NCI-H2171 treated with DMSO at 0.1 percent for 48 hours (cell line): Measurements from ENCODE around the gene SH3RF3.

Experiments used
- DNase-seq: peaks from one replicate; lab custom pipeline; 2025; lab: John Stamatoyannopoulos, UW

Gene SH3RF3

DNA sequence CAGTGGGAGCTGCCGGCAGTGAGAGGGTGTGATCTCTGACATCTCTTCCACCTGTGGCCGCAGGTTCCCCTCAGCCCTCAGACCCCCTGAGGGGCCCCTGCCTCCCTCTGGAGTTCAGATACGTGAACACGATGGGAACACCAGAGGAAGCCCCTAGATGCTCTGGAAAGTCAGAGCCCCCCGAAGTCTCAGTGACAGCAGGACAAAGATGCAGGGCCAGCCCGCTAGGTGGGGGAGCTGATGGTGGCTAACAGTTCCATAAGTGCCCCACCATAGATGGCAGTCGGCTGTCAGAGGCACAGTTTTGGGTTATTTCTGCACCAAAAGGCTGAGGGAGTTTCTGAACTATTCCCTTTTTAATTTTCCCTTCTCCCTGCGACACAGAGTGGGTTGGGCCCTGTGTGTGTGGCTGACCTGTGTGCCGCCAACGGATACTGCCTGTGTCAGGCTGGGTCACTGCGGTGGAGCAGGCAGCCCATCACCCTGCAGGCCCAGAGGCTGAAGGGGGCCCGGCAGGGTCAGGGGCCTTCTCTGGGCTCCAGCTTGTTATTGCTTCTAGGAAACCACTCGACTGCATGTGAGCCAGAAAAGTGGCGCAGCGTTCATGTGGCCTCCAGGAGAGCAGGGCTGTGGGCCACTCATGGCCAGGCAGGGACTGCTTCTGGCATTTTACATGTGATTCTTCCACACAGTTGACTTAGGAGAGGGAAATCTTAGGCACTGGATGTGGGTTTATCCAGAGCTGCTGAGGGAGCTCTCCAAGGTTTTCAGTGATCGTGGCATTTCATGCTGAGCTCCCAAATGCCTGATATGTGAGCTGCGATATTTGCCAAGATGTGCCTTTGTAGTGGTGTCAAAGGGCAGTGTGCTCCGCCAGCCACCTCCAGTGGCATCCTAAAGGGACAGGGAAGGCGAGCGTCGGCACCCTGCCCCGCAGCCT lies 225.1 kb downstream of the SH3RF3 start:
- no peak for DNase-seq

DNA sequence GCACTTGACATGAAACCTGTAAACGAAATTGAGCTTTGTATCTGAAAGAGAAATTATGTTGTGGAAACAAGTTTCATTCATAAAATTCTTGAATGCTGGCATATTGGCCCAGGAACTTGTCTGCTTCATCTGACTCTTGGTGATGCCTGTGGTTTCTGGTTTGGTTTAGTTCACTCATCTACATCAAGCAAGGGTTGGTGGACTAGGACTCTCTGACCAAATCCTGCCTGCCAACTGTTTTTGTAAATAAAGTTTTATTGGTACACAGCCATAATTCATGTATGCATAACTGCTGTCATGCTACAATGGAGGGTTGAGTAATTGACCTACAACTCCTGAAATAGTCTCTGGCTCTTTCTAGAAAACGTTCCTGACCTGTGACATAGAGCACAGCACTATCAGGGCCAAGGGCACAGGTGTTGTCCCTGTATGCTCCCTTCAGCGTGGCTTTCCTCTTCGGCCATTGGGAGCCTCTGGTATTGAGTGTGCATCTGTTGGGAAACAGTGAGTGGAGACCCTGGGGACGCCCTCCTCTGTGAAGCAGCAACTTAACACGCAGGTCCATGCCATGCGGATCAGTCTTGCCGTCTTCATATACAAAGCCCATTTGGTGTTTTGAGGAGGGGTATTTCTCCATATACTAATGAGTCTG lies 226.3 kb downstream of the SH3RF3 start:
- no peak for DNase-seq

DNA sequence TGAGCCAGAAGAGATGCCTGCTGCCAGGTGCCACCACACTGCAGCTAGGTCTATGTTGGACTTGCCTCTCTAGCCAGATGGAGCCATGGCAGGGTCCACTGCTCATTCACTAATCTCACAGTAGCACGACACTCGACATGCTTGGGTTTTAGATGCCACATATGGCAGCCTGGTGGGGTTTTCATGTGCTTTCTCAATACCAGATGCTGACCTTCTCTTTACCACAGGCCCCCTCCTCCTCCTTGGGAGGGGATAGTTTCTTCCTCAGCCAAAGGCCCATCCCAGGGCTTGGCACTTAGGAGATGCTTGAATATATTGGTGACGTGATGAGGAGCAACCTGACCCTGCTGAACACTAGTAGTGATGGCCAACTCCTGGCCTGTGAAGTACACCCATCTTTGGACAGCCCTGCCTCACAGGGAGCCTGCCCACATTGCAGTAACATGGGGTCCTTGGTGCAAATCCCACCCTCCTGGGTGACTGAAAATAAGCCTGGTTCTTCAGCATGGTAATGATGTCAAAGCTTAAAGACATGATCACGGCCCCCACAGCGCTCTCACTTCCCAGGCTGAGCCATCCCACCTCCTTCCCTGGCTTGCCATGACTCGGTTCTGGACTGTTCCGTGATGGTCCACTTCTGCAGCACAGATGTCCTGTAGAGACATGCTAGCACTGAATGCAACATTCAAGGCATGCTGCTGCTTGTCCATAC lies 227.5 kb downstream of the SH3RF3 start:
- DNase-seq = peak; percentile 47

DNA sequence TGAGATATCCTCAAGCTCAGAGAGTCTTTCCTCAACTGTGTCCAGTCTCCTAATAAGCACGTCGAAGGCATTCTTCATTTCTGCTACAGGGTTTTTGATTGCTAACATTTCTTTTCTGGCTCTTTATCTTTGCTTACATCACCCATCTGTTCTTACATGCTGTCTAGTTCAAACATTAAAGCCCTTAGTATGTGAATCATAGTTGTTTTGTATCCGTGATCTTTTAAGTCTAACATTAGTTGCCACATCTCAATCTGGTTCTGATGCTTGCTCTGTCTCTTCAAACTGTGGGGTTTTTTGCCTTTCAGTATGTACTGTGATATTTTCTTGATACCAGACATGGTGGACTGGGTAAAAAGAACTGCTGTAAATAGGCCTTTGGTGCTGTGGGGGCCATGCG lies 235.2 kb downstream of the SH3RF3 start:
- DNase-seq = peak; percentile 20

DNA sequence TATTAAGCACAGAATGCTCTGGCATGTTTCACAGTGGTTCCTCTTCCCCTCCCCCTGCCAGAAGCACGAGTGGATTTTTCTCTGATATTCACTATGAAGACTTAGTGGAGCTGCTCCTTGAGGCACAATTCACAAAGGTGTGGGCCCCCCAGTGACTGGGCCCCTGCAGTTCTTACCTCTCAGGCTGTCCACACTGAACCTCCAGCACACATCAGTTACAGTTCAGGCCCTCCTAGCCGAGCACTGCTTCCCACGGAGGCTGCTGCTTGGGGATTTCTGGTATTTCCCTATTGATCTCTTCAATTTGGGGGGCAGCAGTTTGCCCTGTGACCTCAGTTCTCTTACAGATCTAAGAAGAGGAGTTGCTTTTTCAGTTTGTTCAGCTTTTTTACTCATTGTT lies 236.1 kb downstream of the SH3RF3 start:
- DNase-seq = no peak

DNA sequence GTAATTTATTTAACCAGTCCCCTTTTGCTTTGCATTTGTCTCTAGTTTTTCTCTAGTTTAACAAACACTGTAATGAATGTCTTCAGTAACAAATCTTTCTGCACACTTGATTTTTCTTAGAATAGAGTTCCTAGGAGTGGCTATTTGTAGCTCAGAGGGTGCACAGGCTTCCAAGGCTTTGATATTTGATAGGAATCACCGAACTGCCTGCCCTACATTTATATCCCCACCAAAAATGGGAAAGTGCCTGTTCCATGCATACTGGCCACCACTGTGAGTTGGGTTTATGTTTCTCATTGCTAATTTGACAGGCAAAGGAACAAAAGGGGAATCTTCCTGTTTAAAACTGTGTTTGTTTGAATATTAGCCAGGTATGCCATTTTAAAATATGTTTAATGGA lies 238.7 kb downstream of the SH3RF3 start:
- DNase-seq = no peak

DNA sequence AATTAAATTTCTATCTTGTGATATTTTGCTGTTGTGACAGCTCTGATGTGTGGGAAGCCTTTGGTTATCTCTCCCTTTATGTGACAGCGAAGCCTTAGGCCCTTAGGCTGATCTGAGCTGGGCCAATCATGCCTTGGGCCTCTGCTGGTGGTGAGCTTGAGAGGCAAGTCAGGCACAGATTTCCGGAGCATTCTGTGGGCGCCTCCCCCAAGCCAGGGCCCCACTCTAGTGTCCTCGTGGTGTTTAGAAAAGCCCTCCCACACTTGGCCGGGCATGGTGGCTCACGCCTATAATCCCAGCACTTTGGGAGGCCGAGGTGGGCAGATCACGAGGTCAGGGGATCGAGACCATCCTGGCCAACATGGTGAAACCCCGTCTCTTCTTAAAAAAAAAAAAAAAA lies 239.8 kb downstream of the SH3RF3 start:
- no peak for DNase-seq

DNA sequence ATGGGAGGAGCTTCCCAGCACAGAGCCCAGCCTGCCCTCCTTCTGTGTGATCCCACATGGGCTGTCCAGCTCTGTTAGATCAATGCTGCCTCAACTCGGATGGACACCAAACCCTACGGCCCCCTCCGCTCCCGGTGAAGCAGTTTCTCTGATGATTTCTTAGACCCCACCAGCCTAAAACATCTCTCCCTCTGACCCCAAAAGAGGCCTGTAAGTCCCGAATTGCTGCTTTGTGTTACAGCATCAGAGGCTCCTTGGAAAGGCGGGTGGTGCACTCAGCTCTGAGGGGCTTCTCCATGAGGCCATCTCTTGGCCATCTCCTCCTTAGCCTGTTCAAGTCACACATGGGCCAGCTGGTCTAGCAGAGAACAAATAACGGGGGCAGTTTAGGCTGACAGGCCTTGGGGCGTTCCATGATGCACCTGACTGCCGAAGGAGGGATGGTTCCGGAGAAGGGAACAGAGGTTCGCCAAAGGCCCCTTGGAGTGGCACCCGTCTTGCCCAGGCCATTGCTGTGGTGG lies 240.7 kb downstream of the SH3RF3 start:
- no peak for DNase-seq

DNA sequence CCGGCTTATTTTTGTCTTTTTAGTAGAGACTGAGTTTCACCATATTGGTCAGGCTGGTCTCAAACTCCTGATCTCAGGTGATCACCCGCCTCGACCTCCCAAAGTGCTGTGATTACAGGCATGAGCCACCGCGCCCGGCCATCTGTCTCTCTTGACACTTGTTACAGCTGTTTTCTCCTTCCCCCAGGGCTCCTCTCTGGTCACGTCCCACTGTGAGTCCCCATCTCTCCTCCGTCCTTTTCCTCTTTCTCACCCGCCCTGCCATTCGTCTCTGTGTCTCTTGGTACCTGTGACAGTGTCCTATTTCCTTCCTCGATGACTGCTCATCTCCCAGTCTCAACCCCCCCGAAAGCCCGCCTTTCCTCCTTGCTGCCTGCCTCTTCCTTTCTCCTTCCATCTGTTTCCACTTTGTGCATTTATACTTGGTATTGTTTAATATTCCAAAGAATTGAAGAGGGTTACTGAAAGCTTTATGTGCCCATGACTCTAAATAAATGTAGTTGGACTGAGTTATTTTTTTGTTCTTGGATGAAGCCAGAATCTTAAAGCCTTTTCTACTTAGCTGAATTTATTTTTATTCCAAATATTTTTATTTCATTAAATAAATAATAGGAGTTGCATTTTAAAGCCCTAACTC lies 241.5 kb downstream of the SH3RF3 start:
- DNase-seq = peak; percentile 38

DNA sequence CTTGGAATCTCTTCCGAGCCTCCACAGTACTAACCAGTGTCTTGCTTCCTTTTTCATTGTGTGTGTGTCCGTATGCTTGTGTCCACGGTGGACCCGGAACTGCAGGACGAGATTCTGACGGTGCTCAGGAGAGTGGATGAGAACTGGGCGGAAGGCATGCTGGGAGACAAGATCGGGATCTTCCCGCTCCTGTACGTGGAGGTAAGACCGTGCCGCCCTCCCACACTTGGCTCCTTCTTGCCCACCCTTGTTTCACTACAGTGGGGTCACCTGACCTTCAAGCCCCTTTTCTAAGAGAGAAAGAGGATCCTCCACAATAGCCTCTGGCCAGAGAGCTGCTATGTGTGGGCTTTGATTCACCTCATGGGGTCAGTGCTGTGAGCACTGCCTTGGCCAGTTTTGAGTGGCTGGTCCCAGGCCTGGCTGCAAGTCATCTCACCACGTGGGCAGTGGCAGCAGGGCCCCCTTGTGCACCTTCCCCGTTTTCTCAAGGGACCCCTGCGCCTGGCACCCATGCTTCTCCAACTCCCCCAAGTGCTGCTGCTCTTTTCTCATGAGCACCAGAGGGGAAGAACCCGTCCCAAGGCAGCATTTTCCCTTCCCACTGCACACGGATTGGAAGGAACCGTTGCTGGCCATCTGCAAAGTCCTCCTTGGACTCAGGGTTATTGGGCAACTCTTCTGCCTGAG lies 242.6 kb downstream of the SH3RF3 start:
- DNase-seq = no peak

DNA sequence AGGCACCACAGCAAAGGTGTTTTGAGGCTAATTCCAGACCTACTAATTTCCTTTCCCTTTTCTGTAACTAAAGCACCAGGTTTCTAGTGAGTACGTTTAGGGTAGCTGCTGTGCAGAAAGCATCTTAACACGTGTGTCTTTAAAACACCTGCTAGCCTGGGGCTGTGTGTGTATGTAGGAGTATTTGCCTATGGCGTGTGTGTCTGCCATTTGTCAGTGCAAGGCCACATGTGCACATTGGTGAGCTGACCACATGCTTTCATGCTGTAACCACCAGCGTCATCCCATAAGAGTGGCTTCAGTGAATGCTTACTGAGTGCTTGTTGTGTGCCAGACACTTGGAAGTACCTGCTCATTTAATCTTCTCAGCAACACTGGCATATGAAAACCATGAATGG lies 243.2 kb downstream of the SH3RF3 start:
- no peak for DNase-seq

DNA sequence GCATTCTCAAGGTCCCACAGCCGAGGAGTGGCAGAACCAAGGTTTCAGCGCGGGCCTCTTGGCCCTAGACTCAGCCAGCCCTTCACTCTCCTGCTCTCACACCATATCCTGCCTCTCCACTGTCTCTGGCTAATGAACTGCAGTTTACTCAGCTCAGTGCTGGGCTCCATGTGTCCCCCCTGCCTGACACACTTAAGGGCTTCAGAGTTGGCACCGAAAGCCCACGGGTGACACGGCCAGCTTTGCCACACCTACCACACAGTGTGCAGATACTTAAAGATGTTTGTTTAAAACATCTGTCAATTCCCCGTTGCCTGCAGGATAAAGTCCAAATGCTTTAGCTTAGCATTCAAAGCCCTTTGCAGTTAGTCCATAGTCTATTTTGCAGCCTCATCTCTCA lies 243.6 kb downstream of the SH3RF3 start:
- no peak for DNase-seq

DNA sequence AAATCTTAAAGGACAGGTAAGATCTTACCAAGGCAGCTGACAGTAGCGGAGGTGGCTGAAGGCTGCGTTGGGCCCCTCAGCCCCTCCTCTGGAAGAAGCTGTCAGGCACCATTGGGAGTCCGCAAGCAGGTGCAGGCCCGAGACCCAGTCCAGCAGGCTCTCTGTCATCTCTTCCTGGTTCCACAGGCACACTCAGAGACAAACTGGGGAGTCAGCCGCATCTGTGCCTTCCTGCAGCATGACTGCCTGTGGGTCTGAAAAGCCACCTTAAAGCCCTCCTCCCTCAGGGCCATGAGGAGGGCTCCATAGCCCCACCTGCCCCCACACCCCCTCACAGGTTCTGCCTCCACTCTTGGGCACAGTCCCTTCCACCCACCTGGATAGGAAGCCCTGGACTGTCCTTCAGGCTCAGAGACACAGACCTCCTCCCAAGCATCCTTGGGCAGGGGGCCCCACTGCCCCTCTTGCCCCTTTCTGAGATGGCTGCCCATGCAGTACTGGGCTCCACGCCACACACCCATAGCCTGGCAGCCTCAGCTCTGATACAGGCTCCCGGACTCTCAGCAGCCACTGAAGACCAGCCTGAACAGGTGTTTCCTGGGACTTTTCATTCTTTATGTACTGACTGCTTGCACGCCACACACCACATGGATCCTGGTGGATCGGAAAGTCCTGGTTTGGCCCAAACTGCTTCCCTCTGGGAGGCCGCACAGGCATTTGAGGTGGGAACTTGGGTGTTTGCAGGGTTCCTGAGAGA lies 245.0 kb downstream of the SH3RF3 start:
- no peak for DNase-seq

DNA sequence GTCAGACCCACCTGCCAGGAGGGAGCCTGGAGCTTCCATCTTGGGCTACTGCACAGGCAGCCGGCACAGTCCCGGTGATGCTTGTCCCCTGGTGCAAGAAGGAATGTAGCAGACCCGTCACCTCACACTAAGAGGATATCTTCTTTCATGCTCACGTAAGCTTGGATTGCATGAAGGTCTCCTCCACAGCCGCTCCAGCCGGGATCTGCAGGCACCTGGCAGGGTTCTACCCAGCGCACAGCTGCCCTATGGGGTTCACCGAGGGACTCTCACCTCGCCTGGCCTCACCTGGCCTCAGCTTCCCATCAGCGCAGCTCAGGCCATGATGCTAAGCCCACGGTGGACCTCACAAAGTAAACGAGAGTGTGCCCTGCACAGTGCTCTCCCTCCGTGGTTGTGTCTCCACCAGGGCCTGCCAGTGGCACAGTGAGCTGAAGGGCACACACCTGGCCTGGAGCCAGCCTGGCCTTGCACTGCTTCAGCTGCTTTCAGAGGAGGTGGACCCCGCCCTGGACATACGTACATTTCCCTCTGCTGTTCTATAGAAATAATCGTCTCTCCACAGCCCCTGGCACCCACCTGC lies 245.6 kb downstream of the SH3RF3 start:
- DNase-seq = no peak

DNA sequence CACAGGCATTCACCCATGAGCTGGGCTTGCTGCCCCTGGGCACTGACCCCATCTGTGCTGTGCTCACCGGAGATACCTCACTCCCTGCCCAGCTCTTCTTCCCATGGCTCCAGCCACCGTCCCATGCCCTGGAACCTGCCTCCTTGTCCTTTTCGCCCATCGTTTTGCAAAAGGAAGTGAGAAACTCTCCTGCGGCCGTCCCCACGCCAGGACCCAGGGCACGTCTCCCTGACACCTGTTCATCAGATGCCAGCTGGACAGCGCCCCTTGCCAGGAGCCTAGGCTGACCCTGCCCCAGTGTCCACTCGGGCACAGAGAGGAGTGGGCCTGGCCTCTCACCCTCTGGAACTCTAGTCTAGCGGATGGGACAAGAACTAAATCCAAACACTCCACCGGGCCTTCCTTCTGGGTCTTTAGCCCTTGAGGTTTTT lies 246.1 kb downstream of the SH3RF3 start:
- DNase-seq = no peak

DNA sequence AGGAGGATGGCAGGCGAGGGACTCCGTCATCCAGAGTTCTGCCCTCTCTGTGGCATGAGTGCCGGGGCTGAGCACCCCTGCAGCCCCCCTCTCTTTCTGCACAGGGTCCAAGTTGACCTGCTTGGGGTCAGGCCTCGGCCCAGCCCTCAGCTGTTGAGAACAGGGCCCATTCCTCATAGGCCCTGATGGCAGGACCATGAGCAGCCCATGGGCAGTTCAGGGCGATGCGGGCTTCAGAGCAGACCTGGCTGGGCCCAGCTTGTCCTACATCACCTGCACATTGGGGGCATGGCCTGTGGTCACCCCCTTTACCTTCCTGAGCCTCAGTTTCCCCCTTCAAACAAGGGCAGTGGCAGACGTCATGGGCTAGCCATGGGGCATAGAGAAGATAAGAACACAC lies 246.7 kb downstream of the SH3RF3 start:
- no peak for DNase-seq

DNA sequence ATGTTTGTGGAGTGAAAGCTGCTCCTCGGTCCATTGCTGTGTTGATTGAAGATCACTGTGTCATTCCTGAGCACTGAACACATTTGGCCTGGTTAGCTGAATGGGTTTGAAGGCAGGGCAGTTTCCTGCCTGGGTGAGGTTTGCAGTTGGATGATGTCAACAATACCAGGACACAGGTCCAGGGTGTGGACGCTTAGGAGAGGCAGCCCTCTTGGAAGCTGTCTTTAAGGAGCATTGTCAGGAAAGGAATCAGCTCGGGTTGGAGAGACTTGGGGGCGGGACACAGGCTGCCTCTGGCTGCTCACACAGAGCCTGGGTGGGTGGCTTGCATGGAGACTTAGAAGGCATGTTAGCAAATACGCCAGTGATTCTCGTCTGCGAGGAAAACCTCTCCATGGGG lies 247.1 kb downstream of the SH3RF3 start:
- DNase-seq = no peak

DNA sequence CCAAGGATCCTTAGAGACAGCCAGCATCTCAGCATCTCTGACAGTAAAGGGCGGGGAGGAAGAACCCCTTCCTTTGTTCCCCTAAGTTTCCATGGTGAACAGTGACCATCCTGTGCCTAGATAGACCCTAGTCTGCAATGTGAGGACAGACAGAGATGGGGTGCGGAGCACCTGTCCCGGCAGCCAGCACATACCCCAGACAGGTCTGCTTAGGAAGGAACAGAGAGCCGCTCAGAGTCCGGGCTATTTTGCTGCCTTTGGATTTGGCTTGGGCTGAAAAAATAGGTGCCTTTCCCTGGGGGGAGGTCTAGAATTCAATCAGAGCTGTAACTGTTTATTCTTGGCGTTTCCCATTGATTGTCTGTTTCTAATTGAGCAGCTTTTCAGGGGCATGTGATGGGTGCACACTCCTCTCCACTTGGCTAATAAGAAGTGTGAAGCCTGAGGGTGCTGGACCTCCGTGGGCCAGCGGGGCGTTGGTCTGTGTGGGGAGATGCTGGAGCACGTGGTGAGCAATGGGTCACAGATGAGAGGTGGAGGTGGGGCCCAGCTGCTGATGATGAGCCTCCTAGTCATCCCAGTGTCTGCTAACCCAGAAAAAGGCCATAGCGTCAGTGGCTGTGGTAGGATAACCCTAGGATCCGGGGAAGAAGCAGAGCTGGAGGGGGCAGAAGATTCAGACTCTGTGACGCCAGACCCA lies 247.9 kb downstream of the SH3RF3 start:
- DNase-seq = no peak

DNA sequence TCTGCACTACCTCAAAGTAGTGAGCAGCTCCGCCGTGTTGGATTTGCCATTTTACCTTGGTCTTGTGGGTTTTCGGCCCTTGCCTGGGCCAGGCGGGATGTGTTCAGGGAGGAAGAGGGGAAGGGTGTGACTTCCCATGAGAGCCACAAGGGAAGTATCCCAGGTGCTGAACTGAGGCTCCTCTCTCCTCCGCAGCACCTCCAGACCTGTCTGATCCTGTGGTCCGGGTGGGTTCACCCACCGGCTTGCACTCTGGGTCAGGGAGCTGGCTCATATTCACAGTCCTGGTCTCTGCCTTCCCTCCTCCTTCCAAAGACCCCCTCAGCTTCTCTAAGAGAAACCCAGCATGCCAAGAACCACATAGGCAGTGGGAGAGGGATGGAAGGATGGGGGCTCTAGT lies 249.0 kb downstream of the SH3RF3 start:
- no peak for DNase-seq

DNA sequence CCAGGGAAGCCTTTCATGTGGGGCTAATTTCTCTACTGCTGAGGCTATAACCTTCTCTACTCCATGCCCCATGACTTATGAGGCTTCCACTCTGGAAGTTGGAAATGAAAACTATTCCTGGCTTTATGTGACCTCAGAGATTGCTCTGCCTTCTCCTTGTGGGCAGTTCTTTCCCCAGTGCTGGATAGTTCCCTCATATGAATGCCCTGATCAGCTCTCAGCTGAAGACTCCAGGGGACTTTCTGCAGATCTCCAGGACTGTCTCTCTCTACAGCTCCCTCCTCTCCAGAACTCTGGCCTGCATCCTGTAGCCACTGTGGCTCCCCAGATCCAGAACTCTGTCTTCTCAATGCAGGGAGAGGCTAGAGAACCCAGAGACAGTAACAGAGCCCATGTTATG lies 249.7 kb downstream of the SH3RF3 start:
- no peak for DNase-seq
